Stimulated activated CD8-positive, alpha-beta memory T cell treated with anti-CD3 and anti-CD28 coated beads, Interleukin-15, amount 100 ng/mL, for 48 hours (primary cell): Measurements from ENCODE around the gene AFTPH.
"Not testable (repeated sequence)": the region's sequence is repeated elsewhere in the genome, so short reads cannot be mapped to it uniquely, and the experiment has no call there.

Experiments used
- DNase-seq, 2 donors: peaks; one replicate each; pipeline ENCODE4 v3.0.0-alpha.2; 2020; ENCODE audit warnings: low read depth in 2 of 2

Gene AFTPH

DNA sequence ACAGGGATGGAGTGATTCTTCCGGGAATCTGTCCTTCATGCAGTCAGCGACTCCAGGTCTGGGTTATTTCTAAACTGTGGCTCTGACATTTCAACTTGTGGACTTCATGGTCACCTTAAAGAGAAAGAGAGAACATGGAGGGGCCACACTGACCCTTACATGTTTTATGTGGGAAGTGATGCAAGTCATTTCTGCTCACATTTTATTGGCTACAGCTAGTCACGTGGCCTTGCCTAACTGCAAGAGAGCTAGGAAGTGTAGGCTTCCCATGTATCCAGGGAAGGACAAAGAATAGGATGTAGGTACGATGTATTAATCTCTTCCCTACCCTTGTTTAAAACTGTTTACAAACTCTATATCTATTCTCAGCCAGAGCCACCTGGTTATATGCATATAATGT is 30.3 kb upstream of the AFTPH start:
- no peak for DNase-seq

DNA sequence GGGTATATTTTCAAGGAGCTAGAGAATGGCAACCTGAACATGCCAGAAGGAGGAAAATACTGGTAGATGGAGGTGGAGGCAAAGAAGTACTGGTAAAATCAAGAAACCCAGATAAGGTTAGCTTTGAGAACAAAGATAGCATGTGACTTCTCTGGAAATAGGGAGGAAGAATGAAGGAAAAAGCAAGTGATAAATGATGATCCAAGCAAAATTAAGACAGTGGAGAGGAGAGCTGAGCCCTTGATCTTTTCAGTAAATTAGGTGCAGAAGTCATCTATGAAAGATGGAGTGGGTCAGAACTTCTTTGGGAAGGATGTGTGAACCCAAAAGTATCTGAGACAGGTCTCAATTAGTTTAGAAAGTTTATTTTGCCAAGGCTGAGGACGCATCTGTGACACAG is 25.7 kb upstream of the AFTPH start:
- no peak for DNase-seq

DNA sequence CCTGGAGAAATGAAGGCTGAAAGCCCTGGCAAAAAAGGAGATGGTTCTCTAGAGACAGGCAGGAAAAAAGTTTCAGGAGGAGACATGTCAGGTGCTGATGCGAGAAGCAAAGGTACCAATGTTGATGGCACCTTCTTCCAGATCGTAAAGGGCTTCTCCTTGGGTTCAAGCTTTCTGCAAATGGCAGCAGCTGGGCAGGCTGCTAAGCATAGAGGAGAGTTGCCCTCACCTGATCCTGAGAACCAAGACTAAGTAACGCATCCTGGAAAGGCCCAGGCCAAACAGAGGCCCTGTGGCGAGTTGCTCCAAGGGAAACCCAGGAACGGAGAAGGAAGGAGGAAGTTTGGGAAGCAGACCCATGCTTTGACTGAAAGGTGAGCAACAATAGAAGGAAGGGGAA is 23.6 kb upstream of the AFTPH start:
- no peak for DNase-seq

DNA sequence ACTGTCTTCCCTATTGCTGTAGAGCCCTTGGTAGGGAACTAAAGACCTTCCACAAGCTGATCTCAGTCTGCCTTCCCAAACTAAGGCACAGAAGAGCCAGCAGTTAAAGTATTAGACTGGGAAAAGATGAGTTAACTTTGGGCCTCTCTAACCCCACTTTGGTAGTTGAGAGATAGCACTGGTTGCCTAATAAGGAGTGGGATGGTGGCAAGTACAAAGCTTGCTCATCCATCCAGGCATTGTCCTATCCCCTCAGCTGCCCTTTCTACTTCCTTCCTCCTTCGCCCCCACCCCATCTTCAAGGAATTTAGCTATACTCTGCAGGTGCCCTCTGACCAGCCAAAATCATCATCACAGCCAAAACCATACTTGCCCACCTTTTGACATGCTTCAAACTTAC is 22.2 kb upstream of the AFTPH start:
- no peak for DNase-seq

DNA sequence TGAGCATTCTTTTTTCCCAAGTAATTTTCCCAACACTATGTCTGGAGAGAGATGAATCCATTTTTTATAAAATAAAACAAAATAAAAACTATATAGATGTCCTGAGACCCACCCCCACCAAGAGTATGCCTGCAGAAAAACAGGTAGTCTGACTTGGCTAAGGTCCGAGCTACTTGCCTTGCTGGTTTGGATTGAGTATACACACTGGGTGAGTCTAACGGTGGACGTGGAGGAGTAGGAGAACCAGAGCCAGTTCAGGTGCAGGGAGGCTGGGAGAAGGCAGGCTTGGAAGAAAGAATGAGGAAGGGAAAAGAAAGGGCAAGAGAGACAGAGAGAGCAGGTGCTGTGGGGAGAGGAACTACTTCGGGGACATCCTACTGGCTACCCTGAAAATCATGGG is 21.3 kb upstream of the AFTPH start:
- no peak for DNase-seq

DNA sequence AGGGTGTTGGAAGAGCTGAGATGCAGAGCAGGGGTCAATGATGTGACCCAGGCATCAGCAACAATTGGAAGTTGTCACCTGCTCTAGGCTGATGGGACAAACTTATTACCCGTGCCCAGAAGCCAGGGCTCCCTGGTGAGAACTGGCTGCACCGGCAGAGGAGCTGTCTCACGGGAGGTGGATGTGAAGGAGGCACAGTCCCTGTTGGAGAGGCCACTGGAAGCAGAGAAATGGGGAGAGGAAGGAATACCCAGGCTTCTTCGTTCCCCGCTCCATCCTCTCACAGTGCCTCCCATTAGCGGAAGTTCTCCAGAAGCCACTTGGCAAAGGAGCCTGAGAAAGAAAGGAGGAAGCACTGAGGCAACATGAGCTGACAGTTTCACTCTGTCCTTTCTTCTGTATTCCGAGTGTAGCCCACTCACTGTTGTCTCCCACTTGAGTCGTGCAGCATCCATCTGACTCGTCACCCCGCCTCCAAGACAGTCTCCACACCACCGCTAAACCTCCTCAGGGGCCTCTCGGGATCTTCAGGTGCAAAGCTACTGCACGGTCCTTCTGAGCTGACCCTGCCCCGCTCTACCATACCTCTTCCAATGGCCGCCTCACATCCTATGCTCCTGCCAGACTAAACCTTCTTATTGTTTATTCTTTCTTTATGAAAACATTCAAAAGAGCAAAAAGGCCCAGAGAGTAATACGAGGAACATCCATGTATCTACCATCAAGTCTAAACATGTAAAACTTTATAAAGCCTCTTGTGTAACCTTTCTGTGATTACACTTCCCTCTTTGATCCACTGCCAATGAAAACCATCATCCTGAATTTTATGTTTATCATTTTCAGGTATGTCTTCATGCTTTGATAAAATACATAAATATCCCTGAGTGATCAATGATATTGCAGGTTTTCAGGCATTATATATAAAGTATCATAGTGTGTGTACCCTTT is 19.1 kb upstream of the AFTPH start:
- DNase-seq: no peak

DNA sequence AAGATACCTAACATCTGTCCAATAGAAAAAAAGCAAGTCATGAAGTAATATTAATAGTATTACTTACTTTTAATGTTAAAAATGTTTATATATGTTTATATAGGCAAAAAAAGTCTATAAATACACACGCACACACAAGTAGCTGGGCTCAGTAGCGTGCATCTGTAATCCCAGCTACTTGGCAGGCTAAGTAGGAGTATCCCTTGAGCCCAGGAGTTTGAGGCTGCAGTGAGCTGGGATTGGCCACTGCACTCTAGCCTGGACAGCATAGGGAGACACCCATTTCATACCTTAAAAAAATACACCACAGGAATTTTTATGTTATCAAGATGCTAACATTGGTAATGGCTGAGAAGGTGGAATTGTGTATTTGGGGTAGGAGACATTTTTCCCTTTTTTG is 17.4 kb upstream of the AFTPH start:
- DNase-seq: no peak

DNA sequence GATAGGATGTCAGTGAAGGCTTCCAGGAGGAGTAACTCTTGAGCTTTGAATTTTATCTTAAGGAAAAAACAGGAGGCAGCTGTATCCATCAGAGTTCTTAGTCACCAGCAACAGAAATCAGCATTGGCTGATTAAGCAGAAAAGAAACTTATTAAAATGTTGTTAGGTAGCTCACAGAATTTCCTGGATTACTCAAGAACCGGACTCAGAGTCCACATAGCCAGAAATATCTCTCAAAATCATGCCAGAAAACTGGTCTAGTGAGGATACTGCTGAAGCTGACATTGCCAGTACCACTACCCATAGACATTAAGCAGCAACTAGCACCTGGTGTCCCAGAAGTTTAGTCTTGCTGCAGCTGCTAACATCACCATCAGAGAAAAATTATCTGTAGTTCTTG is 10.1 kb upstream of the AFTPH start:
- DNase-seq: no peak

DNA sequence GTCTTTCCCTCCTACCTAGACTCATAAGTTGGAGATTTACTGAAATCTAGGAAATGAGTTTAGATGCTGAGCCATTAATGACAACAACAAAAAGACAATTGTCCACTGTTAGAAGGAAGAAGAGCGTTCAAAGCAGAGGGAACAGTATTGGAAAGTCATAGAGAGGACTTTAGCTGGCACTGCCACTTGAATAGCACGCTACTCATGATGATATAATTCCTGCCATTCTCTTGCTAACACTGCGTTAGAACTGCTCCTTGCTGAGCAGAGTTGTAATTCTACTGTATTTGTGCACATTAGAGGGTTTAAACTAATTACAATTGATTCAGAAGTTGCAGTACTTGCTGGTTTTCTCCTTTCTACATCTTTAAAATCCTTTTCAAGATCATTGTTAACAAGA is 9.0 kb upstream of the AFTPH start:
- DNase-seq: no peak

DNA sequence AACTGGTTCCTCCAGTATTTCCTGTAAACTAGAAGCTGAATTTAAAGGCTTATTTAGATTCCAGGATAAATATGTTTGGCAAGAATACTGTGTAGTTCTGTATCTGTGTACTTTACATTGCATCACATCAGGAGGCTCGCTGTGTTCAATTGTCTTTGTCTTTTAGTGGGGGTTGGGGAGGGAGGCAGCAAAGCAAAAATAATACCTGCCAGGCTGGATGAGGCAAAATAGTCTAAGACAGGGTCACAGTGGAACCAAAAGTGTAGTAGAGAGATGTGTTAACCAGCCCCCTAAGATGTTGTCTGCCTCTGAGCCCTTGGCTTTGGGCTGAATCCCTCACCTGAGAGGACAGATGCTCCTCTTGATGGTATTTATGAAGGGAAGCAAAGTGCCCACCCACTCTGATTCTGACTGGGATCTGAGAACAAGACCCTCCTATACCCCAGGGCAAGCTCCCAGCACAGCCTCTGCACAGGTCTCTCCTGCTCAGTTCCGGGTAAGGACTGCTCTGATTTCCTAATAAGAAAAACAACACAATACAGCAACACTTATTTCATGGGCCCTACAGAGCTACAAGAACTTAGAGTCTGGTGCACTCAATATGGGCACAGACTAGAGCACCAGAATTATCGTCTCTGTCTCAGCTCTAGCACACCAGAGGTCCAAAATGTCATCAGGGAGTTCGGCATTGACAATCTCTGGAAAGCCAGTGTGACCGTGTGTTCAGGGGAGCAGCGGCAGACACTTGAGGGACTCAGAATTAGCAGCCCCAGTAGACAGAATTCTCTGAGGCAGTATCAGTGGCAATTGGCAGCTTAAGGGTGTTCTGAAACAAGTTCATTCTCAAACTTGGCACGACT is 7.2 kb upstream of the AFTPH start:
- no peak for DNase-seq

DNA sequence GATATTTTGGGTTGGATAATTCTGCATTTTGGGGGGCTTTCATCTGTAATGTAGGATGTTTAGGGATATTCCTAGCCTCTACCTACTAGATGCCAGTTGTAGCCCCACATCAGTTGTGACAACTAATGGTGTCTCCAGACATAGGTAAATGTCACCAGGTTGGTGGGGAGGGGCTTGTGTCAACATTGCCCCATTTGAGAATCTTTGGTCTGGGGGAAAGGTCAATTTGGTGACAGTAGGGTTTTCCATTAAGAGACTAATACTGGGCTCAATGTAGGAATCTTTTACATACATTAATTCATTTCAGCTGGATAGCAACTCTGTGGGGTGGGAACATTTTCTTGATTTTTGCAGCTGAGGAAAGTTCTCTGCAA is 6.6 kb upstream of the AFTPH start:
- DNase-seq: no peak

DNA sequence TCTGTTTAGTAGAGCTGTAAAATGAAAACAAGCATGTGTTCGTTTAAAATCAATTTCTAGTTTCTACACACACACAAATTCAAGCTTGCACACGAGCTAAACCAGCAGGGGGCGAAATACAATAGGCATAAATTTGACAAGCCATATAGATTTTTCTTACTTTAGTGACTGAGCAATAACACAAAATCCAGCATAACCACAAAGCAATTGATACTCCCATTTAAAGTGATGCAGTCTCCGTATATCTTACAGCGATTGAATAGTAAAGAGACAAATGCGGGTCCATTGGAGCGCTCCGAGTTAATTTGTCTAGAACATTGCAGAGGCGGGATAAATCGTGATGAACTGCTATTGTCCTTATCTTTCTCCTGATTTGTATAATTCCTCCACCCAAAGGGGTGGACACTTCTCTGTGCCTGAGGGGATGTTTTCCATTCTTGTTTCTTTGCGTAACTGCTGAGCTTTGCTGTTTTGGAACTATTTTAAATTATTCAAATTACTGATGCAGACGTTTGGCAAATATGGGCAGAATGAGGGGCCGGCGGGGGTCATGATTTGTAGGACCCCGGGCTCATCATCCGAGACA is 1.2 kb upstream of the AFTPH start:
- peak; percentile 28 to 37 for DNase-seq

DNA sequence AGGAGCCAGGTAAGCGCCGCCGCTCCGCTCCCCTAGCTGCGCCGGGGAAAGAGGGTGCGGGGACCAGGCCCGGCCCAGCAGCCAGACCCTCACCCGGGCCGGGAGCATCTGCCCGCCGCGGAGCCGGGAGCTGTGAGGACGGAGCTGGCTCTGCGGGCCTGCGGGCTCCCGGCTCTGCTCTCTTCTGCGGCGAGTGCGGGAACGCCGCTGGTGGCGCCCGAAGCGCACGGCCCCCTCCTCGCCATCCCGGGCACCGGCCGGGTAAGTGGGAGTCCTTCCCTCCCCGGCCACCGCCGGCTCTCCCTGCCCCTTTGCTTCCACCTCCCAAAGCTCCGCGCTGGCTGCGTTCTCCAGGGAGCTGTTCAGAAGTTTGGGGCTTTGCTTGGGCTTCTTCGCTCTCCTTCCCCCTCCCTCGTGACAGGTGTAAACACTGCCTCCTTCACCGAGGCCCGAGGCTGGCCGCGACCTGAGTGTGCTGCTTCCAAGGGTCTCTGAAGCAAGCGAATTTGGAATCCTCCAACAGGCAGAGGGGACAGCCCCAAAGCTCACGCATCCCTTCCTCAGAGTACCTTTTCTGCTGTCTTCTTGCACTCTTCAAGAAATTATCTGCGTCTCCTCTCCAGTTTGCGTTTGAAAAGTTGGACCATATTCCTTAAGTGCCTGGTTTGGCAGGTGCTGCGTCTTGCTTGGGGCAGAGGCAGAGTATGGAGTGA is 632 bp downstream of the AFTPH start:
- DNase-seq: peak in 1 of 2 donors; percentile 9

DNA sequence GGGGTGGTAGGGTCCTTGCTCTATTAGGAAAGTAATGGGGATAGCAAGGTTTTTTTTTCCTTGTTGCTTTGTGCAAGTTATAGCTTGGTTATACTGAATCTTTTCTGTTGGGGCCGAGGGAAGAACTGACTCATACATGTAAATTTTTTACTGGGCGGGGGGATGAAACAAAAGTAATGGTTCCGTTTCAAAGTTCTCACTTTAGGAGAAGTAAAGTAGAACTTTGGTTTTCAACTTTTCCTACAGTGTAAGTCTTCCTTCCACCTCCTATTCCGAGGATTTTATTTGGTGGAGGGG is 1.1 kb downstream of the AFTPH start:
- no peak for DNase-seq

DNA sequence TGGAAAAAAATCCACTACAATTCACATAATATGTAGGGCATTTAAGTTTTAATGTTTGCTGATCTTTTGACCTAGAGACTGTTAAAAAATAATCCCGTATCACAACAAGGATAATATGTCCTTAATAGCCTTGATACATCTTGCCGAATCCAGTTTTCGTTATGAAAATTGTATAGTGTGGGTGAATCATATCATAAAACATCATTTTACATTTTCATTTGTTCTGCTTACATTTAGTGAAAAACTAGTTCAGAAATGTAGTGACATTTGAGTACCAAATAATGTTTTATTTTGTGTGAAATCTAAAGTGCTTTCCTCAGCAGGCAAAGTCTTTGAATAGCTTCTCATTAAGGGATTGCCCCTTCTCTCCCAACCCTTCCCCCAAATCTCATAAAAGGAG is 1.9 kb downstream of the AFTPH start:
- DNase-seq: no peak

DNA sequence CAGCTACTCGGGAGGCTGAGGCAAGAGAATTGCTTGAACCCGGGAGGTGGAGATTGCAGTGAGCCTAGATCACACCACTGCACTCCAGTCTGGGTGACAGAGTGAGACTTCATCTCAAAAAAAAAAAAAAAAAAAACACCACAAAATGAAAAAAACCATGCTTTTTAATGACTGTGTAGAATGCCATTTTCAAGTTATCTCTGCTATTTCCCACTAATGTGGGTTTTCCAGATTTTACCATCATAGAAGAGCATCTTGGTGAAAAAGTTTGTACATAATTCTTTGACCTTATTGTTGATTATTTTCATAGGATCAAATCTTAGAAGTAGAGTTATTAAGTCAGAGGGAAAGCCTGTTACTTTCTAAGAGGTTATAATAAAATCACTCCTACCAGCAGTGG is 6.8 kb downstream of the AFTPH start:
- DNase-seq: not testable (repeated sequence)

DNA sequence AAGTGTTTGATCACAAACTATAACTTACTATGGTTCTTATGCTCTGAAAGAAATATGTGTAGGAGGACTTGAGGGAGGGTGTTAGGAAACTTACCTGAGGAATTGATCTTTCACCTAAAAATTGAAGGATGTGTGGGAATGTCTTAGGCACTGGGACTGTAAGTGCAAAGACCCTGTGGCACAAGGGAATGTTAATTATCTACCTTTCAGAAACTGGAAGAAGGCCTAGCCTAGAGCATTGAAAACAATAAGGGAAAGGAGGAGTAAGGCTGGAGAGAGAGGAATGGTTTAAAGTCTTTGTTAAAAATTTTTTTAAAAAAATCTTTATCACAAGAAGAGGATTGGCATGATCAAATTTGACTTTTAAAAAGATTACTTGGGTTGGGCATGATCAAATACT is 7.9 kb downstream of the AFTPH start:
- DNase-seq: no peak

DNA sequence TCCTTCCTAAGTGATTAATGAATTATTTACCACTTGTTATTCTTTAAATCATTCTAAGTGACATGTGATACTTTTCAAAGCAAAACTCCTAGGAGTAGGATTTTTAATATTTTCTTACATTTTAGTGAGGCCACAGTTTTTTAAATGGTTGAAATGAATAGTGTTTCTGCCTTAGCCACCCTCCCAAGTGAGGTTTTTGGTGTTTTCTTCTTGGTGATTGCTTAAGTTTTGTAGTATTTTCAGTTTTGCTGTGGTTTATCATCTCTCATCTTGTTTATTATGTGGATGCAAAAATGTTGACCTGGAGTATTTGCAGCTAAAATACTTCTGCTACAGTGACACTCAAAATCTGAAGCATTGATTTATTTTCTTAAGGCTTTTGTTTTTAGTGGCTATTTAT is 9.8 kb downstream of the AFTPH start:
- DNase-seq: no peak

DNA sequence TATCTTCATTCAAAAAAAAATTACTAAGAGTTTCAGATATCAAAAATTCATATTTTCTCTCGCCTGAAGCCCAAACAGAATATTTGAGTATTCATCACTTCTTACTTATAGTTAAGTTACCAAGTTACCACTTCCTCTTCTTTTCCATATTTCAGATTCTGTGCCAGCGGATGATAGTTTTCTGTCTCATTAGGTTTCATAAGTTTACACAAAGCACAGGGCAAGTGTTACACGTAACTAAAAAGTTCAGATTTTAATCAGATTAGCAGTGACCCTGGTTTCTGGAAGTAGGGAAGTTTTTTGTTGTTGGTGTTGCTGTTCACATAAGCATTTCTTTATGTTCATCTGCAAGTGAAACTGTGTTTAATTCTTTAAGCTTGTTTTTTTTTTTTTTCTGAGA is 10.2 kb downstream of the AFTPH start:
- no peak for DNase-seq

DNA sequence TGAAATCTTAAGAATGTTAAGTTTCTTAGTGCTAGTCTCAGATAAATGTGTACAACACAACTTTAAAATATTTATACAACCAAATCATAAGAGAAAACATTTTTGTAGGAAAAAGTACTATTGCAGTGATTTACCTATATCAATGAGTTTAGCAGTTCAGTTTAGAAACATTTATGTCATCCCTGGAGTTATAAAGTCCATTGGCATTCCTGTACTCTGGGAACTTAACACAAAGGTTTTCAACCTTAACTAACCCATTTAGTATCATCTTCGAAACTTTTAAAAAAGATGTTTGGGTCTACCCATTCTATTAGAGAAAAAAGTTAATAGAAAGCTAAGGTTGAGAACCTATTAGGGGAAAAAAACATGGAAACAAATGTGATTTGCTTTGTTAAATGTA is 10.9 kb downstream of the AFTPH start:
- DNase-seq: no peak

DNA sequence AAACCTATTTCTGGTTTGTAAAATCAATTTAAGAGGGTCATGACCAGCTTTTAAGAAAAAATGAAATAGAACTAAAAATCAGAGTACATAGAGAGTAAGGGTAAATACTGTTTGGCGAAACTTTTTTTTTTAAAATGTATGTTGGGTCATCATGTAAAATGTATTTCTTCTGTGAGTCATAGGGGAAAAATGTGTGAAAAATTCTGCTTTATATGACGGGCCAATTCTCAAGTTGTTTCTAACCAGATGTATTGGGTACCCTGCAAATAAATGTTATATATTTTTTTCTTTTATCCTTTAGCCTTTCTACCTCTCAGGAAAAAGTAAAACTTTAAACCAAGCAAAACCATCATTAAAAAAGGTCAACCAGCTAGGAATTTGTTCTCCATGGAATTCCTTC is 13.9 kb downstream of the AFTPH start:
- DNase-seq: no peak

DNA sequence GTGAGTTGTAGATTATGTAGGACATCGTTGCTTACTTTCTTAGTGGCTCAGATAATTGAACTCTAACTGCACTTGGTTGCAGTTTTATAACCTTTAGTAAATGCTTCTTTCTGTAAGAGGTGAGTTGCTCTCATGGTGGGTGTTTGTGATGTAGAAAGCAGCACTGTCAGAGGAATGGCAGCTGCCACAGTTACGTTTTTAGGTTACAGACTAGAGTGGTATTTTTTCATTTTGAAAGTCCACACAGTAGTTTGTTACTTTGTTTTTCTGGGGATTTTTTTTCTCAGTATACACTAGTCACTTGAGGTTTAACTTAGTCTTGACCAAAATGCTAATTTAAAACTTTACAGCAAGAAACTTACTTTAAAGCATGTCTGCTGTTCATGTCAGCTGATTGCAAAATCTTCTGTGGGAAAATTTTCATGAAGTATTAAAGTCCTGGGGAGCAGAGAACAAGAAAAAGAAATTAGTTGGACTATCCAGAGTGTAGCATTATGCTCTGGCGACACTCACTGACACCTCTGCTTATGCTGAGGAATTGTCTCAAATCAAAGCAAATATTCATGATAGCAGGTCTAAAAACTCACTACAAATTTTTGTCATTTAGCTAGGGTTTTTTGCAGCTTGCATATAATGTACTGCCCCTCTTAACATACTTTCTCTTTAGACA is 14.8 kb downstream of the AFTPH start:
- no peak for DNase-seq
